Immature natural killer cell (primary cell): Measurements from ENCODE around the gene NOB1. TPM values are rescaled to one million over a fixed set of nuclear protein-coding genes. Genes with fewer than 3 reads are reported as not detected.
A peak's percentile ranks its signal among the peaks of the same experiment; 100 is the strongest.
"Not testable (repeated sequence)": the region's sequence is repeated elsewhere in the genome, so short reads cannot be mapped to it uniquely, and the experiment has no call there.

Source experiments
- DNase-seq, 3 donors: peaks; one replicate each; pipeline ENCODE4 v3.0.0; 2022; ENCODE audit warnings: mixed read lengths in 1 of 3
- H3K27ac Mint-ChIP-seq, 6 donors: one replicate each; pipeline ENCODE4 v1.8.0; 2020; ENCODE audit warnings: mixed read lengths in 6 of 6, mild to moderate bottlenecking in 5 of 6, inconsistent platforms in 4 of 6, moderate library complexity in 3 of 6
- H3K27me3 Mint-ChIP-seq, 3 donors: one replicate each; pipeline ENCODE4 v1.8.0; 2020 to 2021; ENCODE audit warnings: low read depth in 3 of 3, mild to moderate bottlenecking in 3 of 3, mixed read lengths in 3 of 3, moderate library complexity in 3 of 3, inconsistent platforms in 1 of 3
- H3K36me3 Mint-ChIP-seq, 3 donors: one replicate each; pipeline ENCODE4 v1.8.0; 2020; ENCODE audit warnings: mixed read lengths in 3 of 3, inconsistent platforms in 2 of 3, mild to moderate bottlenecking in 2 of 3
- H3K4me1 Mint-ChIP-seq, 2 donors: one replicate each; pipeline ENCODE4 v1.8.0; 2020; ENCODE audit warnings: inconsistent platforms in 2 of 2, mild to moderate bottlenecking in 2 of 2, mixed read lengths in 2 of 2, moderate library complexity in 1 of 2
- H3K4me3 Mint-ChIP-seq, 5 donors: one replicate each; pipeline ENCODE4 v1.8.0; 2020; ENCODE audit warnings: mild to moderate bottlenecking in 5 of 5, mixed read lengths in 5 of 5, inconsistent platforms in 3 of 5, moderate library complexity in 3 of 5
- H3K9me3 Mint-ChIP-seq, 6 donors: one replicate each; pipeline ENCODE4 v1.8.0; 2020; ENCODE audit warnings: mild to moderate bottlenecking in 6 of 6, mixed read lengths in 6 of 6, inconsistent platforms in 4 of 6, moderate library complexity in 3 of 6
- polyA plus RNA-seq, 3 donors: library from polyadenylated mRNA; unstranded; fragments of 300-500 nt; fragmentation: Illumina TruSeq; gene quantifications; one replicate each; pipeline ENCODE4 v1.2.3, GENCODE V29; 2021

The NOB1 gene
- polyA plus RNA-seq = 10 to 100 TPM; 16.9 to 34.2 (median 24.8) TPM

GRCh38 chr16:69754469-69755310, at the start of gene NOB1:
Gene NOB1 (minus strand): TSS chr16:69754926. CDS start chr16:69754910, 16 bp downstream.
- Mint-ChIP-seq H3K9me3 (no peaks in the 10 kb centered on the region), H3K4me3 (peak within 1 kb of the TSS; percentile 99 to 100 (median 100)), H3K27me3 (peaks cover 8 to 17% (median 10%) of the 10 kb centered on the region in 3 donors), H3K27ac (peak within 1 kb of the TSS; percentile 93 to 99 (median 96)), H3K4me1 (peaks cover 30 to 33% of the 10 kb centered on the region in 2 donors), H3K36me3 (peaks cover 0 to 6% (median 3%) of the 10 kb centered on the region in 3 donors)
- DNase-seq = peak; percentile 96 to 97 (median 97)

GRCh38 chr16:69804297-69804696, 49.6 kb upstream of the NOB1 start:
- Mint-ChIP-seq H3K36me3 (peaks cover 11 to 30% (median 15%) of the 10 kb centered on the region in 3 donors), H3K4me1 (no peaks in the 10 kb centered on the region), H3K27ac (no peak overlapping the region), H3K4me3 (no peak overlapping the region), H3K9me3 (no peaks in the 10 kb centered on the region), H3K27me3 (no peaks in the 10 kb centered on the region)
- no peak for DNase-seq

- Mint-ChIP-seq H3K36me3 (peaks cover 15 to 35% (median 18%) of the 10 kb centered on the region in 3 donors), H3K27me3 (no peaks in the 10 kb centered on the region), H3K4me3 (no peak overlapping the region), H3K27ac (no peak overlapping the region), H3K9me3 (no peaks in the 10 kb centered on the region), H3K4me1 (peaks cover 3 to 8% of the 10 kb centered on the region in 2 donors)
- DNase-seq = no peak
These were observed 44.9 kb upstream of the NOB1 start for GRCh38 chr16:69799611-69800031.

- no peak for DNase-seq
- Mint-ChIP-seq H3K4me1 (peaks cover 3 to 9% of the 10 kb centered on the region in 2 donors), H3K4me3 (no peak overlapping the region), H3K27me3 (no peaks in the 10 kb centered on the region), H3K27ac (no peak overlapping the region), H3K9me3 (no peaks in the 10 kb centered on the region), H3K36me3 (peaks cover 15 to 29% (median 16%) of the 10 kb centered on the region in 3 donors)
These were observed 43.7 kb upstream of the NOB1 start for GRCh38 chr16:69798466-69798865.

- Mint-ChIP-seq H3K27ac (no peak overlapping the region), H3K36me3 (peaks cover 11 to 23% (median 12%) of the 10 kb centered on the region in 3 donors), H3K4me3 (no peak overlapping the region), H3K4me1 (peaks cover 3 to 23% of the 10 kb centered on the region in 2 donors), H3K9me3 (no peaks in the 10 kb centered on the region), H3K27me3 (peaks cover 0 to 2% (median 0%) of the 10 kb centered on the region in 3 donors)
- peak; percentile 9 to 17 (median 12) for DNase-seq
These were observed 41.8 kb upstream of the NOB1 start for GRCh38 chr16:69796285-69797118.

GRCh38 chr16:69794486-69794885, 39.8 kb upstream of the NOB1 start:
- no peaks in the 10 kb centered on the region for H3K9me3 Mint-ChIP-seq
- peaks cover 3 to 23% of the 10 kb centered on the region in 2 donors for H3K4me1 Mint-ChIP-seq
- peaks cover 0 to 2% (median 0%) of the 10 kb centered on the region in 3 donors for H3K27me3 Mint-ChIP-seq
- no peak overlapping the region for H3K4me3 Mint-ChIP-seq
- H3K36me3 Mint-ChIP-seq = peaks cover 4 to 15% (median 4%) of the 10 kb centered on the region in 3 donors
- no peak for DNase-seq
- no peak overlapping the region for H3K27ac Mint-ChIP-seq

- Mint-ChIP-seq H3K4me3 (no peak overlapping the region), H3K27me3 (peaks cover 0 to 2% (median 0%) of the 10 kb centered on the region in 3 donors), H3K27ac (peak overlapping the region in 1 of 6 donors; percentile 57), H3K4me1 (peaks cover 3 to 23% of the 10 kb centered on the region in 2 donors), H3K36me3 (peaks cover 2 to 10% (median 2%) of the 10 kb centered on the region in 3 donors), H3K9me3 (no peaks in the 10 kb centered on the region)
- no peak for DNase-seq
These were observed 38.8 kb upstream of the NOB1 start for GRCh38 chr16:69793526-69793925.

GRCh38 chr16:69791391-69791847, 36.7 kb upstream of the NOB1 start:
- not testable (repeated sequence) for H3K4me3 Mint-ChIP-seq, DNase-seq, H3K27ac Mint-ChIP-seq, H3K27me3 Mint-ChIP-seq, H3K9me3 Mint-ChIP-seq
- Mint-ChIP-seq H3K4me1 (peaks cover 1 to 20% of the 10 kb centered on the region in 2 donors), H3K36me3 (peaks cover 9 to 14% (median 10%) of the 10 kb centered on the region in 3 donors)

GRCh38 chr16:69787883-69788282, 33.2 kb upstream of the NOB1 start:
- Mint-ChIP-seq H3K27ac (no peak overlapping the region), H3K4me1 (peaks cover 3 to 11% of the 10 kb centered on the region in 2 donors), H3K4me3 (no peak overlapping the region), H3K27me3 (peaks cover 0 to 2% (median 0%) of the 10 kb centered on the region in 3 donors), H3K9me3 (no peaks in the 10 kb centered on the region), H3K36me3 (peaks cover 9 to 22% (median 10%) of the 10 kb centered on the region in 3 donors)
- no peak for DNase-seq

GRCh38 chr16:69784586-69784985, 29.9 kb upstream of the NOB1 start:
- Mint-ChIP-seq H3K27ac (no peak overlapping the region), H3K9me3 (no peaks in the 10 kb centered on the region), H3K27me3 (peaks cover 0 to 2% (median 0%) of the 10 kb centered on the region in 3 donors), H3K36me3 (peaks cover 9 to 22% (median 13%) of the 10 kb centered on the region in 3 donors), H3K4me1 (peaks cover 12 to 22% of the 10 kb centered on the region in 2 donors), H3K4me3 (no peak overlapping the region)
- DNase-seq = no peak

- Mint-ChIP-seq H3K27ac (peak overlapping the region; percentile 0 to 87 (median 60)), H3K9me3 (no peaks in the 10 kb centered on the region), H3K4me3 (peak overlapping the region in 1 of 5 donors; percentile 3)
These were observed 26.4 kb upstream of the NOB1 start for GRCh38 chr16:69781118-69781517.

GRCh38 chr16:69779724-69780123, 25.0 kb upstream of the NOB1 start:
- H3K9me3 Mint-ChIP-seq = no peaks in the 10 kb centered on the region
- DNase-seq = no peak
- peaks cover 24 to 41% of the 10 kb centered on the region in 2 donors for H3K4me1 Mint-ChIP-seq
- H3K27me3 Mint-ChIP-seq = peaks cover 0 to 2% (median 0%) of the 10 kb centered on the region in 3 donors
- H3K4me3 Mint-ChIP-seq = no peak overlapping the region
- H3K36me3 Mint-ChIP-seq = peaks cover 6 to 12% (median 11%) of the 10 kb centered on the region in 3 donors
- no peak overlapping the region for H3K27ac Mint-ChIP-seq

More at GRCh38 chr16:69781118-69781517, 26.4 kb upstream of the NOB1 start:
- Mint-ChIP-seq H3K36me3 (peaks cover 0 to 13% (median 5%) of the 10 kb centered on the region in 3 donors), H3K27me3 (peaks cover 0 to 2% (median 0%) of the 10 kb centered on the region in 3 donors), H3K4me1 (peaks cover 13 to 27% of the 10 kb centered on the region in 2 donors)
- DNase-seq = peak in 1 of 3 donors; percentile 12

- Mint-ChIP-seq H3K27ac (peak overlapping the region in 5 of 6 donors; percentile 9 to 71 (median 46)), H3K4me1 (peaks cover 49 to 63% of the 10 kb centered on the region in 2 donors), H3K36me3 (peaks cover 4 to 10% (median 9%) of the 10 kb centered on the region in 3 donors), H3K27me3 (peaks cover 0 to 4% (median 0%) of the 10 kb centered on the region in 3 donors), H3K9me3 (no peaks in the 10 kb centered on the region), H3K4me3 (peak overlapping the region in 1 of 5 donors; percentile 45)
- DNase-seq = no peak
These were observed 20.8 kb upstream of the NOB1 start for GRCh38 chr16:69775563-69775962.
